ENCODE data around the gene ENAM.
"Not testable (repeated sequence)": the region's sequence is repeated elsewhere in the genome, so short reads cannot be mapped to it uniquely, and the experiment has no call there.

The ENAM gene

DNA sequence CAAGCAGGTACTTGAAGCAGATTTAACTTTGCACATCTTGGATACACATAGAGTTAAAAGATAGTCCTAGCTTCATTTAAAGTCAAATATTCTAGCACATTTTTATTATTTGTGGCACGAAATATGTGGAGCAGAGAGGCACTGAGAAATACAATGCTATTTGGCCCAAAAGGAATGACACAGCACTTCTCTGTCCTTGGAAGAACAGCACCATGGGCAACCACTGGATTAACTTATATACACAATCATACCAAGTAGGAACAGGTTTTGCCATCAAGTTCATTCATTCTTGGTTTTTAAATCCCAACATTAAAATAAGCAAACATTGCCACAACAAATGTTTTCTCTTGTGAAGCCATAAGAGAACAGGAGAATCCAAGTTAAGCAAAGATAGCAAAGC, 924 bp upstream of the ENAM start:
- no peak overlapping the region for H3K4me3 ChIP-seq (ENCODE audit: low read depth, low read length)
- TF ChIP-seq, protein P1, sequence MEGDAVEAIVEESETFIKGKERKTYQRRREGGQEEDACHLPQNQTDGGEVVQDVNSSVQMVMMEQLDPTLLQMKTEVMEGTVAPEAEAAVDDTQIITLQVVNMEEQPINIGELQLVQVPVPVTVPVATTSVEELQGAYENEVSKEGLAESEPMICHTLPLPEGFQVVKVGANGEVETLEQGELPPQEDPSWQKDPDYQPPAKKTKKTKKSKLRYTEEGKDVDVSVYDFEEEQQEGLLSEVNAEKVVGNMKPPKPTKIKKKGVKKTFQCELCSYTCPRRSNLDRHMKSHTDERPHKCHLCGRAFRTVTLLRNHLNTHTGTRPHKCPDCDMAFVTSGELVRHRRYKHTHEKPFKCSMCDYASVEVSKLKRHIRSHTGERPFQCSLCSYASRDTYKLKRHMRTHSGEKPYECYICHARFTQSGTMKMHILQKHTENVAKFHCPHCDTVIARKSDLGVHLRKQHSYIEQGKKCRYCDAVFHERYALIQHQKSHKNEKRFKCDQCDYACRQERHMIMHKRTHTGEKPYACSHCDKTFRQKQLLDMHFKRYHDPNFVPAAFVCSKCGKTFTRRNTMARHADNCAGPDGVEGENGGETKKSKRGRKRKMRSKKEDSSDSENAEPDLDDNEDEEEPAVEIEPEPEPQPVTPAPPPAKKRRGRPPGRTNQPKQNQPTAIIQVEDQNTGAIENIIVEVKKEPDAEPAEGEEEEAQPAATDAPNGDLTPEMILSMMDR (IDR thresholded peaks at IDR 0.05; ENCODE audit: low read depth, low read length, missing control alignments): no peak
- no peak for DNase-seq (ENCODE audit: low read depth)

DNA sequence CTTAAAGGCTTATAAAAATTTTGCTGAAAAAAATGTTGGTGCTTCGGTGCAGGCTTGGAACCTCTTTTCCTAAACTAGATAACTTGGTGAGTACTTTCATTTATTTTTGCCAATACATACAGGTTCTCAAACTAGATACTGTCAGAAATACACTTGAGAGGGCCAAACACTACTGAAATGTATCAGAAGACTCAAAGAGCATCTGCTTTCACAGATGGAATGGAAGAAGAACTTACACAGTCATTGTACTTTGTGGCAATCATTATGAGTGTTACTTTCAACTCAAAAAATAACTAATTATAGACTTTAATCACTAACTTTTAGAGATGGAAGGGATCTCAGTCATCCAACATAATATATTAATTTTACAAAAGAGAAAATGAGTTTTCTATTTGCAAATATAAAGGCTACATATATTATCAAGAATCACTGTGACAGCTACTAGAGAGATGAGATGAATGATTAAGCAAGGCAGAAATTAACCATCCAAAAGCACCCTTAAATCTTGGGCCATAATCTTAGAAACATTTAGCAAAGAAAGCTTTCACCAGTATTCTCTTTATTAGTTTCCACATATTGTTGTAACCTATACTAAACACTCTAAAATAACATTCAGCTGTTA, 1.0 kb downstream of the ENAM start:
- no peak for DNase-seq (ENCODE audit: low read depth)
- no peak overlapping the region for H3K4me3 ChIP-seq (ENCODE audit: low read depth, low read length)
- TF ChIP-seq, protein P1 (IDR thresholded peaks at IDR 0.05; ENCODE audit: low read depth, low read length, missing control alignments): no peak

- DNase-seq (ENCODE audit: low read depth): no peak
- no peak overlapping the region for H3K4me3 ChIP-seq (ENCODE audit: low read depth, low read length)
- TF ChIP-seq, protein P1 (IDR thresholded peaks at IDR 0.05; ENCODE audit: low read depth, low read length, missing control alignments): no peak
These were observed 1.6 kb downstream of the ENAM start for GRCh38 chr4:70630162-70630561.

DNA sequence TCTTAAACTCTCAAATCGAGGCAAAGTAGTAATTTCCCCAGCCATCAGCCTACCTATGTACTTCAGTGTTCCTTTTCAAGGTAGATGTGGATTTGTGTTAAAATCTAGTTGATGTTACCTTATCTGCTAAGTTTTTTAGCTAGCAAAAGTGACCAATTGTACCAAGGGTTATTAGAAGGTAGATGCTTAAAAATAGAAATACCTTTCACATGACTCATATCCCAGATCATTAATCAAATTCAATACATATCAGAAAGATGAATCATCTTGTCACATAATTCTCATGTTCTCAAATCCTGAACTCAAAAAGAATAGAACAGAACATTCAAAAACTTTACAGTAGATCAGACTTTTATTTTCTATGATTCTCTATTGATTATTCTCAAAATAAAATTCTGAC, 3.5 kb downstream of the ENAM start:
- no peak for DNase-seq (ENCODE audit: low read depth)
- no peak overlapping the region for H3K4me3 ChIP-seq (ENCODE audit: low read depth, low read length)
- TF ChIP-seq, protein P1 (IDR thresholded peaks at IDR 0.05; ENCODE audit: low read depth, low read length, missing control alignments): no peak

GRCh38 chr4:70634482-70634881, 5.9 kb downstream of the ENAM start:
- TF ChIP-seq, protein P1 (IDR thresholded peaks at IDR 0.05; ENCODE audit: low read depth, low read length, missing control alignments): no peak
- no peak for DNase-seq (ENCODE audit: low read depth)
- H3K4me3 ChIP-seq (ENCODE audit: low read depth, low read length): no peak overlapping the region

DNA sequence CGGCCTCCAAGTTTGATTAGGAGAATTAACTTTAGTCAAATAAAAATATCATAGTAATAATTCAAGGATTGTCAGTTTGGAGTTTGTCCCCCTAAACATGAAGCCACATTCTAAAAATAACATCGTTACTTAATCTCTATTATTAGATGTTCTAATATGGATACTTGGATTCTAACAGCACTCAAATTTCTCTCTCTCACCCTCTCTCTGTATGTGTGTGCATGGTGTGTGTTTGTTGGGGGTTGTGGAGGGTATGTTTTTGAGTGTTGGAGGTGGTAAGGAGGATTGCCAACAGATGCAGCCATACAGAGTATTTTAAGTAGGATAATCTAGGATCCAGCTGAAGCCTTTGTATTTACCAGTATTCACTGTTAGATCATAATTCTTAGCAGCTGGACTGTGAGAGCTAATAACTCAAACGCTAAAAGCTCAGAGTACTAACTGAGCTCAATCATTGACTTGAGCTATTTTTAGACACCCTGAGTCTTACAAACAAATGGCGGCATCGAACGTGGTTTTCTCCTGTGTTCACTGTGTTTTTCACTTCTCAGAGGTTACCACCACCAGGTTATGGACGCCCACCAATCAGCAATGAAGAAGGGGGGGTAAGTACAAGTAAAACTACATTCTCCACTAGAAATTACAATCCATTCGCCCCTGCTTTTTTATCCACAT, 8.8 kb downstream of the ENAM start:
- no peak overlapping the region for H3K4me3 ChIP-seq (ENCODE audit: low read depth, low read length)
- TF ChIP-seq, protein P1 (IDR thresholded peaks at IDR 0.05; ENCODE audit: low read depth, low read length, missing control alignments): no peak
- DNase-seq (ENCODE audit: low read depth): no peak

DNA sequence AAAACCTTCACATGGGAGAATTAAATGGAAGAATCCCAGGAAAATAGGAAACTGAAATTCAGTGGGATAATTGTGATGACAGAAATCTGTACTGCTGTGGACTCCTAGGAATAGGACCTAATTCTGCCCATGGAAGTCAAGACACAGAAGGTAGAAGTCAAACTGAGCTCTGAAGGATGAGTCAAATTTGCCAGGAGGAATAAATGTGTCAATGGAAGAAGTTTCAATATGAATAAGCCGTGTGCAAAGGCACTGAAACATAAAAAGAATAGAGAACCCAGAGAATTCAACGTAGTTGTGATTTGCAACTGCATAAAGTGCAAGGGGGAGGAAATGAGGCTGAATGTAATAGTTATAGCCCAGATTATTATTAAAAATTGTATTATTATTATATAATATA, 11.6 kb downstream of the ENAM start:
- no peak for DNase-seq (ENCODE audit: low read depth)
- no peak overlapping the region for H3K4me3 ChIP-seq (ENCODE audit: low read depth, low read length)
- TF ChIP-seq, protein P1 (IDR thresholded peaks at IDR 0.05; ENCODE audit: low read depth, low read length, missing control alignments): no peak

- DNase-seq (ENCODE audit: low read depth); H3K4me3 ChIP-seq (ENCODE audit: low read depth, low read length): not testable (repeated sequence)
These were observed 22.2 kb downstream of the ENAM start for GRCh38 chr4:70650741-70651140.
